NCI-H524 treated with DMSO at 0.1 percent for 48 hours (cell line): Measurements from ENCODE around the gene VCY.
"Not testable (repeated sequence)": the region's sequence is repeated elsewhere in the genome, so short reads cannot be mapped to it uniquely, and the experiment has no call there.

Experiments
- DNase-seq: peaks from one replicate; lab custom pipeline; 2025; lab: John Stamatoyannopoulos, UW

VCY gene

DNA sequence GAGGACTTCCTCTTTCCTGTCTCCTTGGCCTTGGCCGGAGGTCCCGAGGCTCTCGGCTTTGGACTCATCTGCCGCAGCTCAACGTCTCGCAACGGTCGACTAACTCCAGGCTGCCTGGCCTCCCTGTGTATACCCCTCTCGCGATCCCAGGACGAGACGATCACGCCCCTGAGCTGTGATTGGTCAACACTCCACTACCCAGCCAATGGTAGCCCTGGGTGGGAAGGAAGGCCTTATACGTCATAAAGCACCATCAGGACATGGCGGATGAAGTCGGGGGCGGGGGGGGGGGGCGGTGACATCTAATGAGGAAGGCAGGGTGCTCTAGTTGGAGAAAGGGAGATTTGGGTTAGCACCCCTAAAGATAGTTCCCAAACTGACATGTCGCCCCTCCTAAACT, at the start of gene VCY:
Gene VCY, minus strand, starts transcription at position 101 of the 400 bp plus-strand sequence. Its CDS starts 33 bp downstream, at position 68.
- not testable (repeated sequence) for DNase-seq

DNA sequence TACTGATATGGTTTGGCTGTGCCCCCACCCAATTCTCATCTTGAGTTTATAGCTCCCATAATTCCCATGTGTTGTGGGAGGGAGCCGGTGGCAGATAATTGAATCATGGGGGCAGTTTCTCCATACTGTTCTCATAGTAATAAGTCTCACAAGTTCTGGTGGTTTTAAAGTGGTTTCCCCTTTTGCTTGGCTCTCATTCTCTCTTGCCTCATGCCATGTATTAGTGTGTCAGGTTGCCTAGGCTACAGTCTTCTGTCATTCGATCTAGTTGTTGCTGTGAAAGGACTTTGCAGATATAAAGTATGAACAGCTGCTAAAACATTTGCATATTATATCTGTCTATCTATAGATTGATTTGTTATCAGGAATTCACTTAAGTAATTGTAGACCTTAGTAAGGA, 44.1 kb upstream of the VCY start:
- not testable (repeated sequence) for DNase-seq

DNA sequence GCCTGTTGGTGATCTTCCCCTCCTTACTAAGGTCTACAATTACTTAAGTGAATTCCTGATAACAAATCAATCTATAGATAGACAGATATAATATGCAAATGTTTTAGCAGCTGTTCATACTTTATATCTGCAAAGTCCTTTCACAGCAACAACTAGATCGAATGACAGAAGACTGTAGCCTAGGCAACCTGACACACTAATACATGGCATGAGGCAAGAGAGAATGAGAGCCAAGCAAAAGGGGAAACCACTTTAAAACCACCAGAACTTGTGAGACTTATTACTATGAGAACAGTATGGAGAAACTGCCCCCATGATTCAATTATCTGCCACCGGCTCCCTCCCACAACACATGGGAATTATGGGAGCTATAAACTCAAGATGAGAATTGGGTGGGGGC, 25.6 kb upstream of the VCY start:
- not testable (repeated sequence) for DNase-seq

DNA sequence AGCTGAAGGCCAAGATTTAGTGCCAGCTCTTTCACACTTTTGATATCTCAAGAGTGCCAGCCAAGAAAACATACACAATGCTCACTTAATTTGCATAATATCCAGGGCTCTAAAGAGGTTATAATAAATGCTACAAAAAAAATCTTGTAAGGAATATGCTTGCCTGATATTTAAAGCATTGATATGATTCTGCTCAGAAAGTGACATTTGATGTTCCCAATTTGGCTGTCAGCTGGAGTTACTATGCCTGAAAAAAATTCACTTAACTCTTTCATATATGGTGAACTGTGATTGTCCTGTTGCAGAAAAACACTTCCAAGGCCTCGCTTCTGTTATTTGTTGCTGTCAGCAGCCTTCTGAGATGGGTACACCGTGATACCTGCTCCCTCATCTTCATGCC, 43.9 kb downstream of the VCY start:
- not testable (repeated sequence) for DNase-seq
